ENCODE data around the gene FHDC1. TPM values are rescaled to one million over a fixed set of nuclear protein-coding genes. Genes with fewer than 3 reads are reported as not detected.

Gene FHDC1
- total RNA-seq, 4 donors from 2014 or later: 0.96 to 2.0 (median 1.2) TPM

GRCh38 chr4:153002110-153002509, 66.0 kb downstream of the FHDC1 start:
- TF ChIP-seq CTCF (IDR thresholded peaks at IDR 0.05): no peak
- DNase-seq (ENCODE audit: low spot score) (no peak), ATAC-seq (ENCODE audit: low FRiP score) (no peak)

GRCh38 chr4:153004081-153004850, 68.1 kb downstream of the FHDC1 start:
- ATAC-seq (ENCODE audit: low FRiP score) (no peak), DNase-seq (ENCODE audit: low spot score) (no peak)
- TF ChIP-seq CTCF (IDR thresholded peaks at IDR 0.05): no peak

- TF ChIP-seq CTCF (IDR thresholded peaks at IDR 0.05): no peak
- ATAC-seq (ENCODE audit: low FRiP score): no peak
- DNase-seq (ENCODE audit: low spot score): no peak
These were observed 69.8 kb downstream of the FHDC1 start for GRCh38 chr4:153005899-153006381.

GRCh38 chr4:153008578-153009199, 72.6 kb downstream of the FHDC1 start:
- DNase-seq (ENCODE audit: low spot score) (no peak), ATAC-seq (ENCODE audit: low FRiP score) (no peak)
- TF ChIP-seq CTCF (IDR thresholded peaks at IDR 0.05): no peak

GRCh38 chr4:153010146-153010545, 74.0 kb downstream of the FHDC1 start:
- DNase-seq (ENCODE audit: low spot score): no peak
- no peak for ATAC-seq (ENCODE audit: low FRiP score)
- TF ChIP-seq CTCF (IDR thresholded peaks at IDR 0.05): no peak

GRCh38 chr4:153013202-153013977, 77.3 kb downstream of the FHDC1 start:
- ATAC-seq (ENCODE audit: low FRiP score) (no peak), DNase-seq (ENCODE audit: low spot score) (no peak)
- TF ChIP-seq CTCF (IDR thresholded peaks at IDR 0.05): no peak

Measured in omental fat pad (tissue), 4 donors.